Neural cell (in vitro differentiated cells): ENCODE data around the gene FAM174C. TPM values are rescaled to one million over a fixed set of nuclear protein-coding genes. Genes with fewer than 3 reads are reported as not detected.

Source experiments
- H2AFZ ChIP-seq: fragments of 200-600, 300-800 bp; sonication (generic), shearing (Covaris generic); 2 replicates; pipeline ENCODE4 v1.6.0; 2014; ENCODE audit warnings: low read depth, mild to moderate bottlenecking, antibody characterized with exemption, low read length, moderate library complexity
- H3F3A ChIP-seq: fragments of 200-600 bp; shearing (Covaris generic); 2 replicates; pipeline ENCODE4 v1.6.1; 2016; ENCODE audit warnings: mild to moderate bottlenecking, moderate library complexity, mixed read lengths, antibody characterized with exemption, low read length; ENCODE audit not compliant: insufficient read depth, poor library complexity, severe bottlenecking
- H3K27ac ChIP-seq: fragments of 200-600, 300-800 bp; sonication (generic), shearing (Covaris generic); 2 replicates; pipeline ENCODE4 v1.5.1; 2014; ENCODE audit warnings: mild to moderate bottlenecking, low read length, moderate library complexity
- H3K27me3 ChIP-seq: fragments of 300-800, 200-600 bp; sonication (generic), shearing (Covaris generic); 2 replicates; pipeline ENCODE4 v1.6.0; 2014; ENCODE audit warnings: mild to moderate bottlenecking, low read depth, low read length, moderate library complexity; ENCODE audit not compliant: insufficient read depth
- H3K36me3 ChIP-seq: fragments of 300-800, 200-600 bp; sonication (generic), shearing (Covaris generic); 2 replicates; pipeline ENCODE4 v1.5.1; 2014; ENCODE audit warnings: mild to moderate bottlenecking, antibody characterized with exemption, low read length, moderate library complexity; ENCODE audit not compliant: insufficient read depth
- H3K4me2 ChIP-seq: fragments of 300-800, 200-600 bp; sonication (generic), shearing (Covaris generic); 2 replicates; pipeline ENCODE4 v1.6.0; 2014; ENCODE audit warnings: mild to moderate bottlenecking, low read length
- H3K4me3 ChIP-seq: fragments of 300-800, 200-600 bp; sonication (generic), shearing (Covaris generic); 2 replicates; pipeline ENCODE4 v1.5.1; 2014; ENCODE audit warnings: mild to moderate bottlenecking, low read length, moderate library complexity
- H3K79me2 ChIP-seq: fragments of 200-600 bp; shearing (Covaris generic); replicated peaks from 2 replicates; pipeline ENCODE4 v1.6.0; 2014; ENCODE audit warnings: mild to moderate bottlenecking, low read length, moderate library complexity; ENCODE audit not compliant: insufficient read depth
- H3K9ac ChIP-seq: fragments of 300-800, 200-600 bp; sonication (generic), shearing (Covaris generic); 2 replicates; pipeline ENCODE4 v1.6.1; 2016; ENCODE audit warnings: mild to moderate bottlenecking, low read length, mixed read lengths
- H3K9me2 ChIP-seq: fragments of 200-600 bp; shearing (Covaris generic); 2 replicates; pipeline ENCODE4 v1.6.1; 2016; ENCODE audit warnings: mild to moderate bottlenecking, low read length, mixed read lengths; ENCODE audit not compliant: insufficient read depth
- H3K9me3 ChIP-seq: fragments of 200-600, 300-800 bp; sonication (generic), shearing (Covaris generic); 2 replicates; pipeline ENCODE4 v1.6.1; 2016; ENCODE audit warnings: mild to moderate bottlenecking, mixed run types, low read length, moderate library complexity, mixed read lengths
- H4K20me1 ChIP-seq: fragments of 200-600 bp; shearing (Covaris generic); 2 replicates; pipeline ENCODE4 v1.6.1; 2016; ENCODE audit warnings: mild to moderate bottlenecking, mixed run types; ENCODE audit not compliant: insufficient read depth
- EP300 ChIP-seq: fragments of 450-650 bp; conservative IDR thresholded peaks from 2 replicates; pipeline ENCODE4 v1.6.1; 2014; ENCODE audit warnings: antibody characterized with exemption, mild to moderate bottlenecking, moderate library complexity; ENCODE audit not compliant: poor library complexity, severe bottlenecking
- POLR2AphosphoS5 ChIP-seq: IDR thresholded peaks from 2 replicates; pipeline ENCODE4 v1.6.1; 2012
- RAD21 ChIP-seq: fragments of 450-650 bp; conservative IDR thresholded peaks from 2 replicates; pipeline ENCODE4 v1.6.1; 2014; ENCODE audit warnings: antibody characterized with exemption, mild to moderate bottlenecking, moderate library complexity
- polyA plus RNA-seq: library from polyadenylated mRNA; depleted of rRNA; stranded (reverse); fragments of >200 nt; gene quantifications from 2 replicates; pipeline ENCODE4 v1.2.3, GENCODE V29; 2014
- TF ChIP-seq, protein P1 (sequence below): IDR thresholded peaks from 2 replicates; pipeline ENCODE4 v1.6.1; 2012; ENCODE audit warnings: borderline replicate concordance
- TF ChIP-seq, protein P2 (sequence below): fragments of 450-650 bp; IDR thresholded peaks from 2 replicates; pipeline ENCODE4 v1.5.1; 2014; ENCODE audit warnings: antibody characterized with exemption, mild to moderate bottlenecking, moderate library complexity; ENCODE audit not compliant: poor library complexity, severe bottlenecking

The FAM174C gene
- polyA plus RNA-seq, 1 donor from 2014 or later, result 28.4 TPM

DNA sequence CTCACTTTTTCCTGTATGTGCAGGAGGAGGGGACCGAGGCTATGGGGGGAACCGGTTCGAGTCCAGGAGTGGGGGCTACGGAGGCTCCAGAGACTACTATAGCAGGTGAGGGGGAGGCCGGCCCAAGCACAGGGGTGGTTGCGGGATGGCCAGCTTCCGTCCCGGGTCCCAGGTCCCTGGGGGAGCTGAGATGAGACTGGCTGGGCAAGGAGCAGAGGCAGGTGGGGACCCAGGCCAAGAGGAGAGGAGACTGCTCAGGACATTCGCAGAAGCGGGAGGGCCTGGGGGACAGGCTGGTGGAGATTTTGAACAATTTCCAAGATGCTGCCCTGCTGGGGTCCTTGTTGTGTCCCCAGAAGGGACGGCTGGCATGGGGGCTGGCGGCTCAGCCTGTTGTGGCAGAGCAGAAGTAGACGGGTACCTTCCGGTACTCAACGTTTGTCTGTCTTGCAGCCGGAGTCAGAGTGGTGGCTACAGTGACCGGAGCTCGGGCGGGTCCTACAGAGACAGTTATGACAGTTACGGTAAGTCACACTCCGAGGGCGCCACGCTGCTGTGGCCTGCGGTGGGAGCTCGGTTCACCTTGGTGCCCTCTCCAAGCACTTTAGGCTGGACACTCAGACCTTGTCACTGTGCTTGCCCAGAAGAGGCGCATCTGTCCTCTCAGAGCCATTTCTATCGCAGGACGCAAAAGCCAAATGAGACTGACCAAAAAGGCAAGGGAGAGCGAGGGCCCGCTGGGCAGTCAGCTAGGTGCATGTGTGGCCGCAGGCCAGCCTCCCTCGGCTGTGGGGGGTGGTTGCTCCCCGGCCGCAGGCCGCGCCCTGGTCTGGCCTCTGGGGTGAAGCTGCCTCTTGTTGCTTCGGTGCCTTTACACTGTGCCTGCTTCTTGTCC, 3.6 kb upstream of the FAM174C start:
- Histone ChIP-seq H3K27me3 (no peaks in the 10 kb centered on the region), H3K9ac (peak overlapping the region; percentile 90), H3K4me3 (peak overlapping the region; percentile 71), H2AFZ (no peak overlapping the region), H3K27ac (no peak overlapping the region), H3K36me3 (peaks cover 5% of the 10 kb centered on the region), H3K79me2 (peaks cover 37% of the 10 kb centered on the region), H3K9me2 (no peaks in the 10 kb centered on the region), H3K9me3 (no peaks in the 10 kb centered on the region), H3F3A (no peaks in the 10 kb centered on the region), H3K4me2 (no peak overlapping the region), H4K20me1 (peaks cover 20% of the 10 kb centered on the region)
- TF ChIP-seq, protein P1, sequence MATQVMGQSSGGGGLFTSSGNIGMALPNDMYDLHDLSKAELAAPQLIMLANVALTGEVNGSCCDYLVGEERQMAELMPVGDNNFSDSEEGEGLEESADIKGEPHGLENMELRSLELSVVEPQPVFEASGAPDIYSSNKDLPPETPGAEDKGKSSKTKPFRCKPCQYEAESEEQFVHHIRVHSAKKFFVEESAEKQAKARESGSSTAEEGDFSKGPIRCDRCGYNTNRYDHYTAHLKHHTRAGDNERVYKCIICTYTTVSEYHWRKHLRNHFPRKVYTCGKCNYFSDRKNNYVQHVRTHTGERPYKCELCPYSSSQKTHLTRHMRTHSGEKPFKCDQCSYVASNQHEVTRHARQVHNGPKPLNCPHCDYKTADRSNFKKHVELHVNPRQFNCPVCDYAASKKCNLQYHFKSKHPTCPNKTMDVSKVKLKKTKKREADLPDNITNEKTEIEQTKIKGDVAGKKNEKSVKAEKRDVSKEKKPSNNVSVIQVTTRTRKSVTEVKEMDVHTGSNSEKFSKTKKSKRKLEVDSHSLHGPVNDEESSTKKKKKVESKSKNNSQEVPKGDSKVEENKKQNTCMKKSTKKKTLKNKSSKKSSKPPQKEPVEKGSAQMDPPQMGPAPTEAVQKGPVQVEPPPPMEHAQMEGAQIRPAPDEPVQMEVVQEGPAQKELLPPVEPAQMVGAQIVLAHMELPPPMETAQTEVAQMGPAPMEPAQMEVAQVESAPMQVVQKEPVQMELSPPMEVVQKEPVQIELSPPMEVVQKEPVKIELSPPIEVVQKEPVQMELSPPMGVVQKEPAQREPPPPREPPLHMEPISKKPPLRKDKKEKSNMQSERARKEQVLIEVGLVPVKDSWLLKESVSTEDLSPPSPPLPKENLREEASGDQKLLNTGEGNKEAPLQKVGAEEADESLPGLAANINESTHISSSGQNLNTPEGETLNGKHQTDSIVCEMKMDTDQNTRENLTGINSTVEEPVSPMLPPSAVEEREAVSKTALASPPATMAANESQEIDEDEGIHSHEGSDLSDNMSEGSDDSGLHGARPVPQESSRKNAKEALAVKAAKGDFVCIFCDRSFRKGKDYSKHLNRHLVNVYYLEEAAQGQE, result no peak
- TF ChIP-seq, protein P2, sequence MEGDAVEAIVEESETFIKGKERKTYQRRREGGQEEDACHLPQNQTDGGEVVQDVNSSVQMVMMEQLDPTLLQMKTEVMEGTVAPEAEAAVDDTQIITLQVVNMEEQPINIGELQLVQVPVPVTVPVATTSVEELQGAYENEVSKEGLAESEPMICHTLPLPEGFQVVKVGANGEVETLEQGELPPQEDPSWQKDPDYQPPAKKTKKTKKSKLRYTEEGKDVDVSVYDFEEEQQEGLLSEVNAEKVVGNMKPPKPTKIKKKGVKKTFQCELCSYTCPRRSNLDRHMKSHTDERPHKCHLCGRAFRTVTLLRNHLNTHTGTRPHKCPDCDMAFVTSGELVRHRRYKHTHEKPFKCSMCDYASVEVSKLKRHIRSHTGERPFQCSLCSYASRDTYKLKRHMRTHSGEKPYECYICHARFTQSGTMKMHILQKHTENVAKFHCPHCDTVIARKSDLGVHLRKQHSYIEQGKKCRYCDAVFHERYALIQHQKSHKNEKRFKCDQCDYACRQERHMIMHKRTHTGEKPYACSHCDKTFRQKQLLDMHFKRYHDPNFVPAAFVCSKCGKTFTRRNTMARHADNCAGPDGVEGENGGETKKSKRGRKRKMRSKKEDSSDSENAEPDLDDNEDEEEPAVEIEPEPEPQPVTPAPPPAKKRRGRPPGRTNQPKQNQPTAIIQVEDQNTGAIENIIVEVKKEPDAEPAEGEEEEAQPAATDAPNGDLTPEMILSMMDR, result no peak
- TF ChIP-seq RAD21, result no peak
- no peak for TF ChIP-seq EP300
- no peak for TF ChIP-seq POLR2AphosphoS5

DNA sequence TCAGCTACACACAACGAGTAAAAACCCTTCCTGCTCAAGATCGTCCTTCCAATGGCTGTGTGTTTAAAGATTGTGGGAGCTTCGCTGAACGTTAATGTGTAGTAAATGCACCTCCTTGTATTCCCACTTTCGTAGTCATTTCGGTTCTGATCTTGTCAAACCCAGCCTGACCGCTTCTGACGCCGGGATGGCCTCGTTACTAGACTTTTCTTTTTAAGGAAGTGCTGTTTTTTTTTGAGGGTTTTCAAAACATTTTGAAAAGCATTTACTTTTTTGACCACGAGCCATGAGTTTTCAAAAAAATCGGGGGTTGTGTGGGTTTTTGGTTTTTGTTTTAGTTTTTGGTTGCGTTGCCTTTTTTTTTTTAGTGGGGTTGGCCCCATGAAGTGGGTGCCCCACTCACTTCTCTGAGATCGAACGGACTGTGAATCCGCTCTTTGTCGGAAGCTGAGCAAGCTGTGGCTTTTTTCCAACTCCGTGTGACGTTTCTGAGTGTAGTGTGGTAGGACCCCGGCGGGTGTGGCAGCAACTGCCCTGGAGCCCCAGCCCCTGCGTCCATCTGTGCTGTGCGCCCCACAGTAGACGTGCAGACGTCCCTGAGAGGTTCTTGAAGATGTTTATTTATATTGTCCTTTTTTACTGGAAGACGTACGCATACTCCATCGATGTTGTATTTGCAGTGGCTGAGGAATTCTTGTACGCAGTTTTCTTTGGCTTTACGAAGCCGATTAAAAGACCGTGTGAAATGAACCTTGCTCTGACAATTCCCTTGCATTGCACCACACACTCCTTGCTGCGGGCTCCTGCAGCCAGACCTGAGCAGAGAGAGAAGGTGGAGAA, 2.7 kb upstream of the FAM174C start:
- no peak overlapping the region for H3K4me2 ChIP-seq

More for the DNA sequence above, 2.7 kb upstream of the FAM174C start:
- H3K9me2 ChIP-seq, result no peaks in the 10 kb centered on the region
- peak overlapping the region; percentile 41 for H3K9ac ChIP-seq
- no peak overlapping the region for H3K4me3 ChIP-seq
- H3K9me3 ChIP-seq, result no peaks in the 10 kb centered on the region
- no peak overlapping the region for H2AFZ ChIP-seq
- peaks cover 34% of the 10 kb centered on the region for H3K79me2 ChIP-seq
- H3K27ac ChIP-seq, result no peak overlapping the region
- TF ChIP-seq EP300, result no peak
- H3K36me3 ChIP-seq, result peaks cover 5% of the 10 kb centered on the region
- H3F3A ChIP-seq, result no peaks in the 10 kb centered on the region
- H4K20me1 ChIP-seq, result peaks cover 20% of the 10 kb centered on the region
- H3K27me3 ChIP-seq, result no peaks in the 10 kb centered on the region
